HG03342 (cell line): ENCODE results near the gene KLF16.

ENCODE experiments used
- ATAC-seq: cut with Tn5 transposase; IDR thresholded peaks from one replicate; pipeline ENCODE4 v1.9.1; 2021; ENCODE audit warnings: mild to moderate bottlenecking, moderate library complexity; ENCODE audit not compliant: unreplicated experiment

Gene KLF16

DNA sequence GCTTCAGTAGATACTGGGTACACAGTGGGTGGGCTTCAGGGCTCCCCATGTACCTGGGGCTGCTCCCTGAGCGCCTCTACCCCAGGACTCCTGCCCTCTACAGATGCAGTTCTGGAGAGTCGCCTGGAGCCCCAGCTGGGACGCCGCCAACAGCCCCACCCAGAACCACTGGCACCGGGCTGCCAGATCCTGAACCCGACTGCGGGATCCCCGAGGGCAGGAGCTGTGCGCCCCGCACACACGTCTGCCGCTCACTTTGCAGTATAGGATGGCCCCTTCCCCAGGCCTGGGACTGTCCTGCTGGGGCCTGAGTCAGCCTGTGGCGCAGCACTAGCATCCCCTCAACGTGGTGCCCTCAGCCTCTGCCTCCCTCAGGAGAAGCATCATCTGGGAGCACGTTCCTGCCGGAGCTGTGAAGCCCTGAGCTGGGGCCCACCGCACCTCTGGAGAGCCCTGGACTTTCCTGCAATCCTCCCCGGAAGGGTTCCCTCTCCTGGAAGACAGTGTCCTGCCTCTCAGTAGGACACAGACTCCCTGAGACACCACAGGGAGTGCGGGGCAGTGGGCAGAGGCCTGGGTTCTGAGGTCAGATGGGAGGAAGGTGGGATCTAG lies 18.8 kb downstream of the KLF16 start:
- no peak for ATAC-seq

DNA sequence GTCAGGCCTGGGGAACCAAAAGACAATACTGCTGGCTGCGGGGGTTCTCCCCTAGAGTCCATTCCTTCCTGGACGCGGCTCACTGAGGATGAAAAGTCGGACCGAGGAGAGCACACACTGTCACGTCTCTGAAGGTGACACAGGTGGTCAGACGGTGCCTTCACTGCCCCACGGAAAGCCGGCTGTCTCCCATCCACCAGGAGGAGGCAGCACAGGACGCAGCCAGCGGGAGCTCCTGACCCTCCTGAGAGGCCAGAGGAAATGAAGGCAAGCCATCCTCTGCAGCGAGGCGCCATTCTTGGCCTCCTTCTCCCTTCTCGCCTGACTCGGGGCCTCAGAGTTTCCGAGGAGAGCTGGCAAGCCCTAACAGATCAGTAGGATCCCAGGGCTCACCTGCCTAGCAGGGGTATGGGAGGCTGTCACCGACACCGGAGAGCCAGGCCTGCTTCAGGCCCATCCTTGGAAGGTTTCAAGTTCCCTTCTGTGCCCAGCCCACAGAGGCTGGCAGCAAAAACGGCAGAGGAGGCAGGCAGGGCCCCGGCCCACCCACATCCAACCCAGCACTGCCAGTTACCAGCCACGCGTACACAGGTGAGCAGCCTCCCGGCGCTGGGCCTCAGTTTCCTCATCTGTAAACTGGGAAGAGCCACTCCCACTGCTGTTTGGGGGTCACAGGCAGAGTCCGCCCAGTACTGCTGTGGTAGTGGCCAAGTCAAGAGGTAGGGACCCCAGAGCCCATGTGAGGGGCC lies 19.6 kb downstream of the KLF16 start:
- ATAC-seq, result no peak

DNA sequence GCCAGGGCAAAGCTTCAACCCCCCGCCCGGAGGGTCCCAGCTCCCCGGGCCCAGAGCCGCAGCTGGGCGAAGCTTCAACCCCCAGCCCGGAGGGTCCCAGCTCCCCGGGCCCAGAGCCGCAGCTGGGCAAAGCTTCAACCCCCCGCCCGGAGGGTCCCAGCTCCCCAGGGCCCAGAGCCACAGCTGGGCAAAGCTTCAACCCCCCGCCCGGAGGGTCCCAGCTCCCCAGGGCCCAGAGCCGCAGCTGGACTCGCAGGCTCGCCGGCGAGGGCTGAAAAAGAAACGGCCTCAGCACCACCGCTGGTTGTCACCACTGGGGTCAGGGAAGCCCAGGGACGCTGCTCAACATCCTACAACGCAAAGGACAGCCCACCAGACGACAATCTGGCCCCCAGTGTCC lies 20.3 kb downstream of the KLF16 start:
- no peak for ATAC-seq

DNA sequence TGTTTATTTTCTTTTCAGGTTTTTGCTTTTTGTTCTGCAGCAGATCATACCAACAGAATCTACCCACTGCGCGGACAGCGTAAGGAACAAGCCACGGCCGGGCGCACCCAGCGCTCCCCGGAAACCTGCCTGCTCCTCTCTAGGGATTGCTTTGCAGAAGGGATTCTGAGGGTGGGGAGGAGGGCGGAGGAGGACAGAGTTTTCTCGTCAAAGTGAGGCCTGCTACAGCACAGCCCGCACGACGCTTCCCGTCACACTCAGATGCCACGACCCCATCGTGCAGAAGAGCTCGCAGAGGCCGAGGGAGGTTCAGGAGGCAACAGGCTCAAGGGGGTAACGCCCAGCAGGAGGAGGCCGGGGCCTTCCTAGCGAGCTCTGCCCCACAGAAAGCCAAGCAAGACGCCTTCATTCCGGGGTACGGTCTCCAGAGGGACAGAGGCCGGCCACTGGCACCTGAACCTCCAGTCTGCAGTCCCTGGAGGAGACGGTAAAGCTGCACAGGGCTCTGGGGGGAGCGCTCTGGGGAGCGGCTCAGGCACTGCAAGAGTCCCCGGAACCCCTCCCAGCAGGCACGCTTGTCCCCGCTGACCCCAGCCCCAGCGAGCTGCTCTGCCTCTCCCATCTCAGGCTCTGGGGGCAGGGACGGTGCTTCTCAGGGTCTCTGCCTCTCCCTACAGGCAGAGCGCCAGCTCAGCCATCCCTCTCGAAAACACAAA lies 22.0 kb downstream of the KLF16 start:
- ATAC-seq, result no peak

DNA sequence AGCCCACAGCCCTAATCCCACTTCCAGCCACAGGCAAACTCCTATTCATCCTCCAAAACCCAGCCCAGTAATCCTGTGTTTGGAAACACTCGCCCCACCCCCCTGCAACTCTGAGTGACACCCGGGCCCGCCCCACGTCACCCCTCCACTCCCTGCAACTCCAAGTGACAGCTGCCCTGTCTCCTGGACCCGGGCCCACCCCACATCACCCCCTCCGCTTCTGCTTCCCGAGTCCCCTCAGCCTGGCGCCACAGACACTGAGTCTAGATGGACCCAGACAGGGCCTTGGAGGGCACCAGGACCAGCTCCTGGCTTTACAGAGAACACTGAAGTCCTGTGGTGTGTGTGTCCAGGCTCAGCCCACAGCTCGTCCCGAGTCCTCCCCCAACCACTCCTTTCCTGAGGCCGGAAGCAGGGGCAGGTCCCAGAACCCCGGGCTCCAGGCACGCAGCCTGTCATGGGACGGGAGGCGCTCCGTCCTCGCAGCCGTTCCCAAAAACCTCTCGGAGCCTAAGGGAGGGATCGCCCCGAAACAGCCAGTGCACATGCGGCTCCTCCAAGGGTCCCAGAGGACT lies 22.8 kb downstream of the KLF16 start:
- ATAC-seq, result no peak

DNA sequence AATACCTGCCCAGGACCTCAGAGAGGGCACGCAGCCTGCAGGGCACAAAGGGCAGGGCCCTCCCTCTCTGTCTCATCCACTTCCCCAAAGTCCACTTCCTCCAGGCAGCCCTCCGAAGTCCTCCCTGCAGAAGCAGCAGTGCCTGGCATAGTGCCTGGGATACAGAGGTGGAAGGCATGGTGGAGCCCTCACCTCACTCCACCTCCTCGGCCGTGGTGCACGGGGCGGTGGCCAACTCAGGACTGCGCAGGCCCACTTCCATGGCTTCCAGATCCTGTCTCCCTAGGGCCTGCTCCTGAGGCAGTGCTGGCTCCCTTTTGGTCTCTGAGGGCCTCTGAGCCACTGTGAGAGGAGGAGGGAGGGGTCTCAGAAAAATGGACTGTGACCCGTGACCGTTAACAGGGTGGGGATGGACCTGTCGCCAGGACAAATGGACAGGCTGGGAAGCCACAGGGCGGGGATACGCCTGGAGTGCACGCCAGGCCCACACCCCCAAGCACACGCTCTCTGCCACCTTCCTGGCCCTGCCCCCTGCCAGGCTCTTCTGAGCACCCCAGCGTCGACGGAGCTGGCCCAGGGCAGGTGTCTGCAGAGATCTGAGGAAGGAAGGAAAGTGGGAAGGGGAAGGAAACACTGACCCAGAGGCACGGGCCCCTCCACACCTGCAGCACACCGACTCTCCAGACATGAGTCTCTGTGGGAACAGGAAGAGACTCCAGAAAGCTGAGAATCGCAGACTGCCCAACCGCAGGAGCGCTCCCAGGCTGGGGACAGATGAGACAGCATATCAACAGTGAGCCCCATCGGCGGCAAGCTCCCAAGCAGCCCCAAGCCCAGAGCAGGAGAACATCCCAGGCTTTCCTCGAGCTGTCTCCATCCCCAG lies 23.5 kb downstream of the KLF16 start:
- ATAC-seq, result no peak

DNA sequence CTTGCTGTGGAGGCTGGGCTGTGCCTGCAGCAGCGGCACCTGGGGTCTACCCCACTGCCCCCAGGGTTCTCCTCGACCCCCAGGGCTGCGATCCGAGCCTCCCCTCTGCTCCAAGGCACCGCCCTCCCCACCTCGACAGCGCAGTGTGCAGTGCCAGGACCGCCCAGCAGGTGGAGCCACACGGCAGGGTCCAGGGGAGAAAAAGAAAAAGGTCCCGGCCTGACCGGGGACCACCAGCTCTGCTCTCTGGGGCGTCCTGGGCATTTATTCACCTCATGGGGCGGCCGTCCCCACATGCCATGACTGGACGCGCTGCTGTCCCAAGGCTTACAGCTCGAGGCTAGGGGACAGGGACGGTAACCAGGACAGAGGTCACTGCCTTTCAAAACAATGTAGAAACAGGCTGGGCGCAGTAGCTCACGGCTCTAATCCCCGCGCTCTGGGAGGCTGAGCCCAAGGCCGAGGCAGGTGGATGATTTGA lies 25.7 kb downstream of the KLF16 start:
- ATAC-seq, result no peak

DNA sequence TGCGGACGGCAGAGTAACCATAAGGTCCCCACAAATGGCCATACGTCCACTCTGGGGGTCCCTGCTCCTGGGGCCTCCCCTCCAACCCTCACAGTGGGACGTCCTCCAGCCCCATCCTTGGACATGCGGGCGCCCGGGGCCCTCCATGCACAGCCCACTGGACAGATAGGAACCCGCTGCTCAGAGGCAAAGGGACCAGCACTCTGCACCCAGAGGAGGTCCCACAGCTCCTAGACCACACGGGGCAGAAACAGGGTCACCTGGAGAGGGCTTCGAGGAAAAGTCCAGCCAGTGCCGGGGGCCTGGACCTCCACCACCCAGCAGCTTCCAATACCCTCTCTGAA lies 26.2 kb downstream of the KLF16 start:
- ATAC-seq, result no peak

DNA sequence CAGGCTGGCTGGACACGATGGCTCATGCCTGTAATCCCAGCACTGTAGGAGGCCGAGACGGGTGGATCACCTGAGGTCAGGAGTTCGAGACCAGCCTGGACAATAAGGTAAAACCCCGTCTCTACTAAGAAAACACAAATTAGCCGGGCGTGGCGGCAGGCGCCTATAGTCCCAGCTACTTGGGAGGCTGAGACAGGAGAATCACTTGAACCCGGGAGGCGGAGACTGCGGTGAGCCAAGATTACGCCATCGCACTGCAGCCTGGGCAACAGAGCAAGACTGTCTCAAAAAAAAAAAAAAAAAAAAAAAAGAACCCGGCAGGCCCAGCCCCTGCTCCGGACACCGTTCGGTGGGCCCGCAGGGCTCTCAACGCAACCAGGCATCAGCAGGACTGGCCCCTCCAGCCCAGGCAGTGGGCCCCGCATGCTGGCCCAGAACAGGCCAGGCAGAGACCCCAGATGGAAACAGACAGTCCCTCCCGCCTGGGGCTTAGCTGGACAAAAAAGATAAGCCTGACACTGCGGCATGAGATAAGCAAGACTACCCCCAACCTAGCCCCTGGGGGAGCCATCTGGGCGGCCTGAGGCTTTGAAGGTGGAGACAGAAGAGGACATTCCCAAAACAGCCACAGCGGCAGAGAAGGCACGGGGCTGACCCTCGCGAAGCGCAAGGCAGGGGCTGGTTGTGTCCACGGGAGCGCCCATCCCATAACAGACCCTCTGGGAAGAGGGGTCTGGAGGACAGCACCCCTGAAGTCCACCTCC lies 26.7 kb downstream of the KLF16 start:
- no peak for ATAC-seq

DNA sequence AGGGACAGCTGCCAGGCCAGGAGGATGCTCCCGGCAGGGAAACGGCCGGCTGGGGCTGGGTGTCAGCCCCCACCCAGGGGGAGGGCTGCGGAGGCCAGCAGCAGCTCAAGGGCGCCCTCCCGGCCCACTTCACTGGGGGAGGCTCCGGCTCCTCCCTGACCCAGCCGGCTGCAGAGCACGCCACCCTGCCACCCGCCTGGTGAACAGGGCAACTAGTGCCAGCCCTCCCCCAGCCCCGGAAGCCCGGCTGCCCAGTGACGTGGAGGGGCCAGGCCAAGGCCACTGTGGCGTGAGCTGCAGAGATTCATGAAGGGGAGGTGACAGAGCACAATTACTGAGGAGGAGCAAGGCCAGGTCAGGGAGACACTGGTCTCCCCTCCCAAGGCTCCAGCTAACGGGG lies 29.8 kb downstream of the KLF16 start:
- no peak for ATAC-seq

DNA sequence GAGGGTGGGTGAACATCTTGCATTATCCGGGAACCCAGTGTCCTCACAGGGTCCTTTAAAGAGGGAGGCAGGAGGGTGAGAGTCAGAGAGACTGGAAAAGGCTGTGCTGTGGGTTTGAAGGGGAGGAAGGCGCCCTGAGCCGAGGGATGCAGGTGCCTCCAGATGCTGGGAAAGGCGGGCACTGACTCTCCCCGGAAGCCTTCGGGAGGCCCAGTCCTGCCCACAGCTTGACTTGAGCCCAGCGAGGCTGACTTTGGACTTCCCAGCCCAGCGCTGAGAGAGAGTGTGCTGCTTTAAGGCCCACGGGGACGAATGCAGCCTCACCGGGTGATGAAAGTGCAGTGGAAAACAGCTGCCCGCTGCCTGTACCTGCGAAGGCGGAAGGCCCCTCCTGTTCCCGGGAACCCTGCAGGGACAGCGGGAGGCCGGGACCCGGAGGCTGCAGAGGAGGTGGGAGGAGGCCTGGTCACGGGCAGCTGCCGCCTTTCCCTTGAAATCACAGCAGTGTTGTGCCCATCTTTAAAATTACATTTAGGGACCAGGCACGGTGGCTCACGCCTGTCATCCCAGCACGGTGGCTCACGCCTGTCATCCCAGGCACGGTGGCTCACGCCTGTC lies 31.2 kb downstream of the KLF16 start:
- no peak for ATAC-seq

DNA sequence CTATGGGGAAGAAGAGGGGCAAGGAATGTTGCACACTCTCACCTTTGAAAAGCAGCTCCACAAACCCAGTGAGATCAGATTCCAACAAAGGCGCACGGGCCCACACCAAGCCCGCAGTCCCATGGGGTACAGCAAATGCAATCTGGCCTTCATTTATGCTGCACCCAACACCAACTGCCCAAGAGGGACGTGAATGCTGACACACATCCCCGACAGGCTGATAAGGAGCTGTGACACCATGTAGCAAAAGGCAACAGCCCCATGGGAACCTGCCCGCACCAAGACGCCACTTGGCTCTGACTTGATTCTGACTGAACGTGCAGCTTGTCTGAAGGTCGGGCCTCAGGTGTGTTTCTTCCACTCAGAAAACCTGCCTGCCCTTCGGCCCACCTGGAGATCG lies 32.4 kb downstream of the KLF16 start:
- no peak for ATAC-seq

DNA sequence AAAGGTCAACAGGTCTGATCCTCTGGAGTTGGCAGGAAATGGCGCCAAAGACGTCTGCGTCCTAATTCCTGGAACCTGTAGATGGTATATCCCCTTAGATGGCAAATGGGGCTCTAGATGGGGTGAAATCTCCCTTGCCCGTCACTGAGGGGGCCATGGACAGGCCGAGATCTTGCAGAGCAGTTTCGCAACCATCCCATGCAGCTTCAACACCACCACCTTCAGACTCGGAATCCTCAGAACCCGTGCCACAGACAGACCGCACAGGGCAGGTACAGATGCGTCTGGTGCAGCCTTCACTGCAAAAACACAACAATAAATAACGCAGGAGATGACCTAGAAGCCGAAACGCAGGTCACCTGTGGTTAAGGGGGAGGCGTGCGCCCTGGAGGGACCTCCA lies 32.8 kb downstream of the KLF16 start:
- no peak for ATAC-seq

DNA sequence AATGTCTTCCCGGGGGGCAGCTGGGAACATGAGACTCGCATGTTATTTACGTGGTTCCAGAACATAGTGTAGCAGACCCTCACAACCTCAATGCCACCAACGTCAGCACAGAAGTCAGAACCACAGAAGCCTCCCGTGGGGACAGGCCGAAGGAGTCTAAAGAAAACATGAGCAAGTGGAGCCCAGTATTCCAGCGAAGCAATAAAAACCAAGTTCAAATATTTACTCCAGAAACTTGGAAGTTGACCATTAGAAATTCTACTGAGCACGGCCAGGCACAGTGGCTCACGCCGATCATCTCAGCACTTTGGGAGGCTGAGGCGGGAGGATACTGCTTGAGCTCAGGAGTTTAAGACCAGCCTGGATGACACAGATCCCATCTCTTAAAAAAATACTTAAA lies 33.4 kb downstream of the KLF16 start:
- ATAC-seq, result no peak

DNA sequence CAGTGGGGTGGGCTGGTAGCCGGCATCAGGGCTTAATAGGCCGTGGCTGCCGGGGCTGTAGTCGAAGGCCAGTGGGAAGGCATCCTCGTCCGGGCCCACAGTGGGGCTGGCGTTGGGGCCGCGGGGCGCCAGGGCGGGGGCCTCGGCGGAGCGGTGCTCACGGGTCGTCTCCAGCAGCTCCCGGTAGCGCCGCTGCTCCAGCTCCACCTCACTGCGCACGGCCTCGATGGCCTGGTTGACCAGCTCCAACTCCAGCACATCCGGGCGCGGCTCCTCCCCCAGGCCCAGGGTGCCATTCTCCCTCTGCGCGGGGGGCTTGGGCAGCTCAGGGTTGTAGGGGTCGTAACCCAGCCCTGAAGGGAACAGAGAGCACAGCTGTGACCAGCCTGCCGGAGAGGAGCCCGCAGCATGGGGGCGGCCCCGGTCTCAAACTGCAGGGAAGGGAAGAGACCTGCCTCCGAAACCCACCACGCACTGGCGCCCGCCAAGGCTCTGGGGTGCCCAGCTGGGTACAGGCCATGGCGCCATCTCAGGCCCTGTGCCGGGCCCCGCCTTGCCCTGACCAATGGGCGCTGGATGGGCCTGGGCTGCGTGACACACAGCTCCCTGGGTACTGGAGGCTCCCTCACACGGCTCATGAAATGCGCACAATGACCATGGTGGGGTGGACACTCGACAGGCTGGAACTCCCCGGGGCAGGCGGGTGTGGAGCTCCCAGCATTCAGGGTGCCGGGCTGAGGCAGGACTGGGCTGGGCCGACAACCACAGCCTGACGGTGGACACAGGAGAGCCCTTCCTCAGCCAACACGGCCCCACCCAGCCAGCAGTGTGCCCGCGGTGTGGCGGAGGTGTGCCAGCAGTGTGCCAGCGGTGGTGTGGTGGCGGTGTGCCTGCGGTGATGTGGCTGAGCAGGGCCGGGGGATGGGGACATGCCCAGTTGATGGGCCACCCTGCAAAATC lies 34.8 kb downstream of the KLF16 start:
- ATAC-seq, result no peak

DNA sequence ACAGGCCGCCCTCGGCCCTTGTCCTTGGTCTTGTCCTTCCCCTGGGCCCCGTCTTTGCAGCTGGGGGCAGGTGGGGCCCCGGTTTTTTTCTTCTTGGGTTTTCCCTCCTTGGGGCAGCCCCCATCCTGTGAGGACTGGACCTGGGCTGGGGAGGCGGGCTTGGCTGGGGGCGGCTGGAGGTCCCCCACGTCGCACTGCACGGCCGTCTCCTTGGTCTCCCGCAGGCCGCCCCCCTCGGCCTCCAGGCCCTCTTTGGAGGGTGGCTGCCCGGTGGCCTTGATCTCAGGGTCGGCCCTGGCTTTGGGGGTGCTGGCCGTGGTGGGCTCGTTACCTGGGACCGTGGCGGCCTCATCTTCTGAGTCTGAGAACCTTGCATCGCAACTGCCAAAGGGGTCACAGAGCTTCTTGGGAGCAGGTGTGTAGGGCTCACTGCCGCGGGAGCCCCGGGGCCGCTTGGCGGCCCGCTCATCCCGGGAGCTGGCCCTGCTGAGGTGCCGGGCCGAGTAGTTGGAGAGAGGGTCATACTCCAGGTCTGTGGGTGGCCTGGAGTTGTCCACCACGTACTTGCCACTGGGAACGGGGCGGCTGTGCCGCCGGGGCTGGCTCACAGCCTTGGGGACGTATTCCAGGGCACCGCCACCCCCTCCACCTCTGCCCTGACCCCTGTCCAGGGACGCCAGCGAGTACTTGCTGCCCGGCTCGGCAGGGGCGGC lies 35.7 kb downstream of the KLF16 start:
- ATAC-seq, result no peak

DNA sequence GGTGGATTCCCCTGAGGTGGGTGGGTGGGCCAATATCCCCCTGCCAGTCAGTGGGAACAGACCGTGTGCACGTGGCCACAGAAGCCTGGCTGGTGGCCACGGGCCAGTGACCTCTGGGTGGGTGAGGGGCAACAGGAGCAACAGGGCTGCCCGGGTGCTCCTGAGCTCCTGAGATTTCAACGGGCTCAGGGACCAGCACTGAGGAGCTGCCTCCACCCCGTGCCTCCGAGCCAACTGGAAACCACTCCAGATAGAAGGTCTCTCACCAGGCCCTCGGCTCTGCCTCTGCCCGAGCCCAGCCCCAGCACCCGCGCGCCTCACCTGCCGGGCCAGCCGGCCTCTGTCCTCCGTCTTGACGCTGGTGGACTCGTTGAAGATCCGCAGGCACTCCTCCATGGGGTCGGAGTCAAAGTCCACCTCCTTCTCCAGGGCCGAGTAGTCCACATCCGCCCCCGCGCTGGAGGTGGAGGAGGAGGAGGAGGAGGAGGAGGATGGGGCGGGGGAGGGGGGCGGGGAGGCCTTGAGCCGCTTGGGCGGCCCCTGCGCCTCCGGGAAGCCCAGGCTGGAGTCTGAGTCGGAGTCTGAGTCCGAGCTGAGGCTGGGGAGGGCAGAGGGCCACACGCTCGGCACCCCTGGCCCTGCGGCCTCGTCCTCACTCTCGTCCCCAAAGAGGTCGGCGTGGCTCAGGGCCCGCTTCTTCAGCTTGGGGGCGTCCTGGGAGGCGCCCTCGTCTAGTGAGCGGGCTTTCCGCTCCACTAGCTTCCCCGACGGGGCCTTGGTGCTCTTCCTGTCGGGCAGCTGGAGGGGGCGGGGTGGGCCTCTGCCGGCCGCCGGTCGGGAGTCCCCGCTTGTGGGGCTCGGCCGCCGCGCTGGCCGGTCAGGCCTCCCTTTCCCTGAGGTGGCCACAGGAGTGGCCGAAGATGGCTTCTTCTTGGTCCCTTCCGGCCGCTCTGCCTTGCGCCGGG lies 36.5 kb downstream of the KLF16 start:
- no peak for ATAC-seq
